Measurements from ENCODE around the gene CCR1. TPM values are rescaled to one million over a fixed set of nuclear protein-coding genes. Genes with fewer than 3 reads are reported as not detected.

The CCR1 gene
- total RNA-seq, 4 donors from 2014 or later = 0.77 to 9.1 (median 4.3) TPM

- no peaks in the 10 kb centered on the region for H3K9me3 ChIP-seq
- no peaks in the 10 kb centered on the region for H3K36me3 ChIP-seq
- H3K4me3 ChIP-seq = no peak overlapping the region
- intact Hi-C loops (cut with DNase I; ENCODE audit: low total_unique reads) = no loop called here
- TF ChIP-seq POLR2A (IDR thresholded peaks at IDR 0.05) (no peak), CTCF (IDR thresholded peaks at IDR 0.05) (no peak)
- no peak overlapping the region for H3K27ac ChIP-seq
- no peak for DNase-seq
- H3K27me3 ChIP-seq = no peaks in the 10 kb centered on the region
- no peaks in the 10 kb centered on the region for H3K4me1 ChIP-seq
These were observed 13.3 kb upstream of the CCR1 start for GRCh38 chr3:46221391-46221790.

GRCh38 chr3:46218196-46218709, 10.1 kb upstream of the CCR1 start:
- H3K27me3 ChIP-seq = no peaks in the 10 kb centered on the region
- no peak overlapping the region for H3K4me3 ChIP-seq
- no peaks in the 10 kb centered on the region for H3K4me1 ChIP-seq
- TF ChIP-seq CTCF (IDR thresholded peaks at IDR 0.05) (no peak), POLR2A (IDR thresholded peaks at IDR 0.05) (no peak)
- H3K9me3 ChIP-seq = no peaks in the 10 kb centered on the region
- H3K27ac ChIP-seq = no peak overlapping the region
- intact Hi-C loops (cut with DNase I; ENCODE audit: low total_unique reads) = no loop called here
- no peak for DNase-seq
- no peaks in the 10 kb centered on the region for H3K36me3 ChIP-seq

- Histone ChIP-seq H3K4me3 (no peak overlapping the region), H3K27ac (no peak overlapping the region), H3K27me3 (no peaks in the 10 kb centered on the region), H3K4me1 (no peaks in the 10 kb centered on the region), H3K9me3 (no peaks in the 10 kb centered on the region), H3K36me3 (no peaks in the 10 kb centered on the region)
- TF ChIP-seq POLR2A (IDR thresholded peaks at IDR 0.05) = no peak
- no peak for TF ChIP-seq CTCF (IDR thresholded peaks at IDR 0.05)
- no peak for DNase-seq
- intact Hi-C loops (cut with DNase I; ENCODE audit: low total_unique reads) = no loop called here
These were observed 7.8 kb upstream of the CCR1 start for GRCh38 chr3:46215810-46216414.

- no peak for TF ChIP-seq CTCF (IDR thresholded peaks at IDR 0.05)
- TF ChIP-seq POLR2A (IDR thresholded peaks at IDR 0.05) = no peak
- DNase-seq = no peak
- no peak overlapping the region for H3K27ac ChIP-seq
These were observed 6.7 kb upstream of the CCR1 start for GRCh38 chr3:46214751-46215352.

GRCh38 chr3:46213201-46213600, 5.1 kb upstream of the CCR1 start:
- intact Hi-C loops (cut with DNase I; ENCODE audit: low total_unique reads) = no loop called here
- no peaks in the 10 kb centered on the region for H3K36me3 ChIP-seq
- no peak for TF ChIP-seq CTCF (IDR thresholded peaks at IDR 0.05)
- no peak for TF ChIP-seq POLR2A (IDR thresholded peaks at IDR 0.05)
- H3K27ac ChIP-seq = no peak overlapping the region
- H3K4me1 ChIP-seq = no peaks in the 10 kb centered on the region
- H3K9me3 ChIP-seq = no peaks in the 10 kb centered on the region
- DNase-seq = no peak
- no peak overlapping the region for H3K4me3 ChIP-seq
- no peaks in the 10 kb centered on the region for H3K27me3 ChIP-seq

More at GRCh38 chr3:46214751-46215352, 6.7 kb upstream of the CCR1 start:
- no peaks in the 10 kb centered on the region for H3K4me1 ChIP-seq
- no peaks in the 10 kb centered on the region for H3K36me3 ChIP-seq
- intact Hi-C loops (cut with DNase I; ENCODE audit: low total_unique reads) = no loop called here
- H3K9me3 ChIP-seq = no peaks in the 10 kb centered on the region
- no peaks in the 10 kb centered on the region for H3K27me3 ChIP-seq
- no peak overlapping the region for H3K4me3 ChIP-seq

Data from uterus (tissue), 4 donors.